GM12874 (cell line): Measurements from ENCODE around the gene RBP7.

Source experiments
- CTCF ChIP-seq: IDR thresholded peaks from 2 replicates; pipeline ENCODE4 v1.5.1; 2011; ENCODE audit warnings: low read depth, mild to moderate bottlenecking, control low read depth, low read length, moderate library complexity; ENCODE audit not compliant: insufficient read depth

Gene RBP7

GRCh38 chr1:9996624-9997582, at the start of gene RBP7:
Gene RBP7, plus strand, starts transcription at chr1:9997228. Its CDS starts 31 bp downstream, at chr1:9997259.
- TF ChIP-seq CTCF = no peak

- TF ChIP-seq CTCF = no peak
These were observed 39.3 kb upstream of the RBP7 start for GRCh38 chr1:9957726-9958125.

GRCh38 chr1:9960011-9960410, 37.0 kb upstream of the RBP7 start:
- TF ChIP-seq CTCF = no peak

- no peak for TF ChIP-seq CTCF
These were observed 36.1 kb upstream of the RBP7 start for GRCh38 chr1:9960706-9961562.

GRCh38 chr1:9984253-9984652, 12.8 kb upstream of the RBP7 start:
- no peak for TF ChIP-seq CTCF

- no peak for TF ChIP-seq CTCF
These were observed 12.0 kb upstream of the RBP7 start for GRCh38 chr1:9985001-9985400.

- TF ChIP-seq CTCF = no peak
These were observed 7.3 kb upstream of the RBP7 start for GRCh38 chr1:9989773-9990172.
